ENCODE data around the gene DVL1.
A peak's percentile ranks its signal among the peaks of the same experiment; 100 is the strongest.

DVL1 gene

GRCh38 chr1:1340185-1340584 is 9.0 kb downstream of the DVL1 start:
- no peak for DNase-seq

GRCh38 chr1:1338278-1338677 is 10.9 kb downstream of the DVL1 start:
- no peak for DNase-seq

GRCh38 chr1:1337793-1338147 is 11.4 kb downstream of the DVL1 start:
- DNase-seq = peak in 1 of 2 experiments; percentile 39

DNA sequence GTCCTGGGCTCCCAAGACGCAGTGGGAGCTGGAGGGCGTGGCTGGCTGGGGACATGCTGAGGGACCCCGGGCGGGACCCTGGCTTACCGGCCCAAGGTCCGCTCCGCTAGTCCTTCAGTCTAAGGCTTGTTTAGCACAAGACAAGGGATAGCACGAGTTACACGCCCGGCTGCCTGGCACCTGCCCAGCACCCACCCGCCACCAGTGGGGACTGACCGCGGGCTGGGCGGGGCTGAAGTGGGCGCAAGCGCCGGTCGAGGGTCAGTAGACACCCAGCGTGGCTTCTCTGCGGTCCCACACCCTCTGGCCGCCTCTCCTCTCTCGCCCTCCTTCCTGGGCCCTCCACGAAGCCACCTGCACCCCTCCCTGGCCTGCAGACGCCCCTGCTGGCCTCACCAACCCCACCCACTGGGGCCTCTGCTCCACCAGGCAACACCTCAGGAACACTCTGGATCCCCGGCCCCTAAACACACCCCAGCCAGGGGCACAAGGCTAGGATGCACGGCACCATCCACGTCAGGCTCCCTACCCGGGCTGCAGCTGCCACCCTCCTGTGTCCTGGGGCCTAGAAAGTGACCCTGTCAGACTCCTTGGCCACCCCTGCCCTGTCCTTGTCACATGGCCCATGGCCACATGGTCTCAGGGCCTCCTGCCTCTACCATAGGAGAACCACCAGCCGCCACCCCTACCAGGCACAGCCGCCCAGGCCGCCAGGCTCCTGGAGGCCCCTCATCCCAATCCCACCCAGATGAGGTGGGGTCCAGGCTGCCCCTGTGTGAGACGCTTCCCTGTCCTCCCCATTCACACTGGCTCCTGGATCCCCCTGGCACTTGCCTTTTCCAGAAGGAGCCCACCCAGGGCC is 12.1 kb downstream of the DVL1 start:
- DNase-seq = no peak

DNA sequence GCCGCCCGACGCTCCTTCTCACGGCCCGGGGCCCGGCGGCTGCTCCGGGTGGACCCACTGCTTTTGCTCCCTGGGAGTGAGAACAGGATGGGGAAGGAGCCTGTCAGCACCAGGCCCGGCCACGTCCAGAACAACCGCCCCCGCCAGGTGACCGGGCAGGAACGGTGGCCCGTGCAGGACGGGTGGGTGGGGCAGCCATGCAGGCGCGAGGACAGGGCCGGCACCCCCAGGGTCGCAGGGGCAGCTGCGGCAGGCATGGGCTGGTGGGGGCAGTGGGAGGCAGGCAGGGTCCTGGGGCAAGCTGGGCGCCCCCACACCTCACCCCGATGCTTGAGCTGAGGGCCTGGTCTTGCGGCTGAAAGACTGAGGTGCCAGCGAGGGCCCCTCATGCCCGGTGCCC is 12.8 kb downstream of the DVL1 start:
- DNase-seq = no peak

DNA sequence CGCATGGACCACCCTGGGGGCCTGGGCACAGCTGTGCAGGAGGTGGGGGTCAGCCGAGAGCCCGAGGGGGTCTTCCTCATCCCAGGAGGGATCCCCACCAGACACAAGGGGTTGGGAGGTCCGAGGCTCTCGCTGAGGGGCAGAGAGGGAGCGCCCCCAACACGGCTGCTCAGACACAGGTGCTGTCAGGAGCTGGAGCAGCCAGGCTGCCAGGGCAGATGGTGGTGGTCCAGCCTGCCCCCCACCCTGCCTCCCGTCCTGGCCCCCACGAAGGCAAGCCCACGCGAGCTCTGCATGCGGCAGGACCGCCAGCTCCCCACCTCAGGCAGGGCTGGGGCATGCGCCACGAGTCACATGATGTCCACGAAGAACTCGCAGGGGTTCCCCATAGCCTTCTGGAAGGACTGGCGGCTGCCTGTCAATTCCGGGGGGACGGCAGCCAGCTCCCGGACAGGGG is 13.4 kb downstream of the DVL1 start:
- DNase-seq = no peak

- no peak for DNase-seq
Measured at GRCh38 chr1:1335283-1335682, 13.9 kb downstream of the DVL1 start.

DNA sequence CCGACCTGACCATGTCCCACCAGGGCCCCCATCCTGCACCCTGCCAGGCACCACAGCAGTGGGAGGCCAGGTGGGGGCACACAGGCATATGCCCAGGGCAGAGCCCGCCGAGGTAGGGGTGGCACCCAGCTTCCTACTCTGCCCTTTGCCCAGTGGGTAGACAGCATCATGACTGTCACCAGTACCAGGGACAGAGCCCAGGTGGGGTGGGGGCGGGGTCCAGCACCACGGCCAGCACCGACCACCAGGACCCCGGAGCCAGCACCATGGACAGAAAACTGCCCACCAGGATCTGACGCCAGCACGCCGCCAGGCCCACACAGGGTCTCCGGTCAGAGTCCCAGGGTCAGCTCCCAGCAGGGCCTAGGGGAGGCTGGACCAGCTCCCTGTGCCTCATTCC is 14.4 kb downstream of the DVL1 start:
- DNase-seq = no peak

DNA sequence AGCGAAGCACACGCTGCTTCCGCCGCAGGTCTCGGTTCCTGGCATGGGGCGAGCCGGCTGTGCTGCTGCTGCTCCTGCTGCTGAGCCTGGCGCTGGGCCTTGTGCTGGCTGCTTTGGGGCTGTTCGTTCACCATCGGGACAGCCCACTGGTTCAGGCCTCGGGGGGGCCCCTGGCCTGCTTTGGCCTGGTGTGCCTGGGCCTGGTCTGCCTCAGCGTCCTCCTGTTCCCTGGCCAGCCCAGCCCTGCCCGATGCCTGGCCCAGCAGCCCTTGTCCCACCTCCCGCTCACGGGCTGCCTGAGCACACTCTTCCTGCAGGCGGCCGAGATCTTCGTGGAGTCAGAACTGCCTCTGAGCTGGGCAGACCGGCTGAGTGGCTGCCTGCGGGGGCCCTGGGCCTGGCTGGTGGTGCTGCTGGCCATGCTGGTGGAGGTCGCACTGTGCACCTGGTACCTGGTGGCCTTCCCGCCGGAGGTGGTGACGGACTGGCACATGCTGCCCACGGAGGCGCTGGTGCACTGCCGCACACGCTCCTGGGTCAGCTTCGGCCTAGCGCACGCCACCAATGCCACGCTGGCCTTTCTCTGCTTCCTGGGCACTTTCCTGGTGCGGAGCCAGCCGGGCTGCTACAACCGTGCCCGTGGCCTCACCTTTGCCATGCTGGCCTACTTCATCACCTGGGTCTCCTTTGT is 15.5 kb downstream of the DVL1 start:
- DNase-seq = no peak

DNA sequence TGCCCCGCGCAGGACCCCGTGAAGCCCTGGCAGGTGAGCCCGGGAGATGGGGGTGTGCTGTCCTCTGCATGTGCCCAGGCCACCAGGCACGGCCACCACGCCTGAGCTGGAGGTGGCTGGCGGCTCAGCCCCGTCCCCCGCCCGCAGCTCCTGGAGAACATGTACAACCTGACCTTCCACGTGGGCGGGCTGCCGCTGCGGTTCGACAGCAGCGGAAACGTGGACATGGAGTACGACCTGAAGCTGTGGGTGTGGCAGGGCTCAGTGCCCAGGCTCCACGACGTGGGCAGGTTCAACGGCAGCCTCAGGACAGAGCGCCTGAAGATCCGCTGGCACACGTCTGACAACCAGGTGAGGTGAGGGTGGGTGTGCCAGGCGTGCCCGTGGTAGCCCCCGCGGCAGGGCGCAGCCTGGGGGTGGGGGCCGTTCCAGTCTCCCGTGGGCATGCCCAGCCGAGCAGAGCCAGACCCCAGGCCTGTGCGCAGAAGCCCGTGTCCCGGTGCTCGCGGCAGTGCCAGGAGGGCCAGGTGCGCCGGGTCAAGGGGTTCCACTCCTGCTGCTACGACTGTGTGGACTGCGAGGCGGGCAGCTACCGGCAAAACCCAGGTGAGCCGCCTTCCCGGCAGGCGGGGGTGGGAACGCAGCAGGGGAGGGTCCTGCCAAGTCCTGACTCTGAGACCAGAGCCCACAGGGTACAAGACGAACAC is 16.3 kb downstream of the DVL1 start:
- no peak for DNase-seq

DNA sequence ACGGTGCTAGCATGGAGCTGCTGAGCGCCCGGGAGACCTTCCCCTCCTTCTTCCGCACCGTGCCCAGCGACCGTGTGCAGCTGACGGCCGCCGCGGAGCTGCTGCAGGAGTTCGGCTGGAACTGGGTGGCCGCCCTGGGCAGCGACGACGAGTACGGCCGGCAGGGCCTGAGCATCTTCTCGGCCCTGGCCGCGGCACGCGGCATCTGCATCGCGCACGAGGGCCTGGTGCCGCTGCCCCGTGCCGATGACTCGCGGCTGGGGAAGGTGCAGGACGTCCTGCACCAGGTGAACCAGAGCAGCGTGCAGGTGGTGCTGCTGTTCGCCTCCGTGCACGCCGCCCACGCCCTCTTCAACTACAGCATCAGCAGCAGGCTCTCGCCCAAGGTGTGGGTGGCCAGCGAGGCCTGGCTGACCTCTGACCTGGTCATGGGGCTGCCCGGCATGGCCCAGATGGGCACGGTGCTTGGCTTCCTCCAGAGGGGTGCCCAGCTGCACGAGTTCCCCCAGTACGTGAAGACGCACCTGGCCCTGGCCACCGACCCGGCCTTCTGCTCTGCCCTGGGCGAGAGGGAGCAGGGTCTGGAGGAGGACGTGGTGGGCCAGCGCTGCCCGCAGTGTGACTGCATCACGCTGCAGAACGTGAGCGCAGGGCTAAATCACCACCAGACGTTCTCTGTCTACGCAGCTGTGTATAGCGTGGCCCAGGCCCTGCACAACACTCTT is 17.0 kb downstream of the DVL1 start:
- no peak for DNase-seq

DNA sequence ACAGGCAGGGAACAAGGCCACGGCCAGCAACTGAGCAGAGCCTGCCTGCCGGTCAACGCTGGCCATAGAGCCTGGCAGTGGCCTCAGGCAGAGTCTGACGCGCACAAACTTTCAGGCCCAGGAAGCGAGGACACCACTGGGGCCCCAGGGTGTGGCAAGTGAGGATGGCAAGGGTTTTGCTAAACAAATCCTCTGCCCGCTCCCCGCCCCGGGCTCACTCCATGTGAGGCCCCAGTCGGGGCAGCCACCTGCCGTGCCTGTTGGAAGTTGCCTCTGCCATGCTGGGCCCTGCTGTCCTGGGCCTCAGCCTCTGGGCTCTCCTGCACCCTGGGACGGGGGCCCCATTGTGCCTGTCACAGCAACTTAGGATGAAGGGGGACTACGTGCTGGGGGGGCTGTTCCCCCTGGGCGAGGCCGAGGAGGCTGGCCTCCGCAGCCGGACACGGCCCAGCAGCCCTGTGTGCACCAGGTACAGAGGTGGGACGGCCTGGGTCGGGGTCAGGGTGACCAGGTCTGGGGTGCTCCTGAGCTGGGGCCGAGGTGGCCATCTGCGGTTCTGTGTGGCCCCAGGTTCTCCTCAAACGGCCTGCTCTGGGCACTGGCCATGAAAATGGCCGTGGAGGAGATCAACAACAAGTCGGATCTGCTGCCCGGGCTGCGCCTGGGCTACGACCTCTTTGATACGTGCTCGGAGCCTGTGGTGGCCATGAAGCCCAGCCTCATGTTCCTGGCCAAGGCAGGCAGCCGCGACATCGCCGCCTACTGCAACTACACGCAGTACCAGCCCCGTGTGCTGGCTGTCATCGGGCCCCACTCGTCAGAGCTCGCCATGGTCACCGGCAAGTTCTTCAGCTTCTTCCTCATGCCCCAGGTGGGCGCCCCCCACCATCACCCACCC is 17.9 kb downstream of the DVL1 start, which contains the start of gene TAS1R3:
TSS of gene TAS1R3 (plus strand) at position 213 of the 898 bp plus-strand sequence. CDS start at position 279, 66 bp downstream.
- DNase-seq = no peak

- DNase-seq = no peak
Measured at GRCh38 chr1:1330366-1331067, 18.7 kb downstream of the DVL1 start.

DNA sequence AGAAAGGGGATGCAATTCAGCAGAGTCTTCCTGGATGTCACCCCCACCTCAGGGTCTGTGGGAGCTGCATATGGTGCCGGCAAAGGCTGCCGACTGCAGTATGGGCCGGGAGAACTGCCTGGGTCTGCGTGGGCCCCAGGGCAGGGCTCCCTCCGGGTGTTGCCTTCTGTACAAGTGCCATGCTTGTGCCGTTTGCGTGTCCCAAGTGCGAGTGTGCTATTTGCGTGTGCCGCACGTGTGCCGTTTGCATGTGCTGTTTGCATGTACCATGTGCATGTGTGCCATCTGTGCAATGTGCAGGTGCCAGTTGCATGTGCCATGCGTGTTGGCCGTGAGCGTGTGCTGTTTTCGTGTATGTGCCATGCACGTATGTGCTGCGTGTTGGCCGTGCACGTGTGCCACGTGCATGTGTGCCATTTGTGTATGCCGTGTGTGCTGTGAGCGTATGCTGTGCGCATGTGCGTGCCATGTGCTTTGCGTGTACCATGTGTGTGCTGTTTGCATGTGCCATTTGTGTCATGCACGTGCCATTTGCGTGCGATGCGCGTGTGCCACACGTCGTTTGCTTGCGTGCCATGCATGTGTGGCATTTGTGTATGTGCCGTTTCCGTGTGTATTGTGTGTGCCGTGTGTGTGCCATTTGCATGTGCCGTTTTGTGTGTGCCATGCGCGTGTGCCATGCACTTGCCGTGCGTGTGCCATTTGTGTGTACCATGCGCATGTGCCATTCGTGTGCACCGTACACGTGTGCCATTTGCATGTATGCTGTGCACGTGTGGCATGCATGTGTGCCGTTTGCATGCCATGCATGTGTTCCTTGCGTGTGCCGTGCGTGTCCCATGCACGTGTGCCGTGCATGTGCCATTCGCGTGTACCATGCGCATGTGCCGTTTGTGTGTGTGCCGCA is 19.7 kb downstream of the DVL1 start:
- DNase-seq = no peak

GRCh38 chr1:1328254-1328653 is 21.0 kb downstream of the DVL1 start:
- DNase-seq = no peak

DNA sequence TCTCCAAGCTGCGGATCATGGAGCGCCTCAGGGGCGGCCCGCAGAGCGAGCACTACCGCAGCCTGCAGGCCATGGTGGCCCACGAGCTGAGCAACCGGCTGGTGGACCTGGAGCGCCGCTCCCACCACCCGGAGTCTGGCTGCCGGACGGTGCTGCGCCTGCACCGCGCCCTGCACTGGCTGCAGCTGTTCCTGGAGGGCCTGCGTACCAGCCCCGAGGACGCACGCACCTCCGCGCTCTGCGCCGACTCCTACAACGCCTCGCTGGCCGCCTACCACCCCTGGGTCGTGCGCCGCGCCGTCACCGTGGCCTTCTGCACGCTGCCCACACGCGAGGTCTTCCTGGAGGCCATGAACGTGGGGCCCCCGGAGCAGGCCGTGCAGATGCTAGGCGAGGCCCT is 21.9 kb downstream of the DVL1 start:
- DNase-seq = no peak

- no peak for DNase-seq
Measured at GRCh38 chr1:1326075-1326605, 23.1 kb downstream of the DVL1 start.

- DNase-seq = no peak
Measured at GRCh38 chr1:1325288-1326074, 23.7 kb downstream of the DVL1 start.

All from stimulated activated CD4-positive, alpha-beta T cell treated with anti-CD3 and anti-CD28 coated beads, Interleukin-4, amount 100 ng/mL, for 4 hours (primary cell).